Measurements from ENCODE around the gene SERTM1. TPM values are rescaled to one million over a fixed set of nuclear protein-coding genes. Genes with fewer than 3 reads are reported as not detected.

The SERTM1 gene
- total and polyA plus RNA-seq, 12 donors, result 0.13 to 1.2 (median 0.37) TPM; not detected in 1

DNA sequence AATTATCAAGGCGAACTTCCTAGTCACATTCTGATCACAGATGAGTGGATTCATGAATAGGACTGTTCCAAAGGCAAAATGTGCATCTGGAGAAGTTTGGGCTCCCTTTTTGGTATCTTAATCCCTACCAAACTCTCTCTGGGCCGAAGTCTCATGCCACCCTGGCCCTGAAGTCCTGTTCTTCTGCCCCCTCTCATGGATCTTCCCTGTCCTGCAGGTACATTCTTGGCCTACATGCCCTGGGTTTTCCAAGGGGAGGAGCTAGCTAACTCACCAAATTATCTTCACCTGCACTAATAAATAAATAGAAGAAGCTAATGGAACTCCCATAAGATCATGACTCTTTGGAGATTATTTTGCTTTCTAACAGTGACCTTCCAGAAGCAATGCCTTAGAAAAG, 50.3 kb downstream of the SERTM1 start:
- Histone ChIP-seq H3K4me3 (no peak overlapping the region), H3K27ac (no peak overlapping the region), H3K4me1 (no peaks in the 10 kb centered on the region), H3K36me3 (no peaks in the 10 kb centered on the region), H3K27me3 (peaks cover 0 to 18% (median 5%) of the 10 kb centered on the region in 7 donors), H3K9me3 (no peaks in the 10 kb centered on the region)
- TF ChIP-seq CTCF (IDR thresholded peaks at IDR 0.05), result no peak
- WGBS, 2 donors, result 79 to 87% methylated on average over 2 of the region's 2 CpGs
- intact Hi-C loops (cut with DNase I), result no loop called here
- DNase-seq (no peak), ATAC-seq (no peak)

DNA sequence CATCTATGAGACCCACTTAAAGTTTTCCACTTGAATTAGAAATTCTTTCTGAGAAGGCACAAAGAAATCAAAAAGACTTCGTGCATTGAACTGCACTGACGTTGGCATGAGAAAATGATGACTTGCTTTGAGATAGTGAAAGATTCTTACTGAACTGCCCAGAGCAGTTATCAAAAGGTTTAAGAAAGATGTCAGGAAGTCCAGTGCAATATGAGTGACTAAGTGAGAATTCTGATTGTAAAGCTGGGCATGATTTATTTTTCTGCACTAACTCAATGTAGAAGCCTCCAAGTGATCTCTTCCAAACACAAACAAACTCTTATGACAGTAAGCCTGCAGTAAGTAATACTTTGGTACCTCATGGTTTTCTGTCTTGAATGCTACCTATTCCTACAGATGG, 52.1 kb downstream of the SERTM1 start:
- intact Hi-C loops (cut with DNase I), result no loop called here
- no peaks in the 10 kb centered on the region for H3K9me3 ChIP-seq
- H3K4me1 ChIP-seq, result no peaks in the 10 kb centered on the region
- no peaks in the 10 kb centered on the region for H3K36me3 ChIP-seq
- no peak for TF ChIP-seq CTCF (IDR thresholded peaks at IDR 0.05)
- no peak for ATAC-seq
- H3K27me3 ChIP-seq, result peaks cover 0 to 9% (median 0%) of the 10 kb centered on the region in 7 donors
- no peak overlapping the region for H3K4me3 ChIP-seq
- 64 to 76% methylated on average over 2 of the region's 2 CpGs for WGBS, 2 donors
- no peak for DNase-seq
- H3K27ac ChIP-seq, result no peak overlapping the region

DNA sequence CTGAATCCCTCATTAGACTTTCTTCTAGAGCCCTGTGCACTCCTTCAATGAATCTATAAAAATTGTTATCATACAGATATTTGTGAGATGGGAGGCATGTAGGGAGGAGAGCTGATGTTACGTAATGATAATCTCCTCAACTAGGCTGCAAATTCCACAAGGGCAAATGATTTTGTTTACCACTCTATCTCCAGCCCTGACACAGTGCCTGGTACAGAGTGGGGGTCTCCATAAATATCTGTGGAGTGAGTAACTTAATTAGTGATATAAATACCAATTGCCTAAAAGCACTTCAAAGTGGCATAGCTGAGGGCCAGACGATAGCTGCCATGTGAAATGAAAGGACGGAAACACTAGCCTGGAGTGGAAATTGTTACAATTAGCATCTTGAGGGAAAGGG, 54.2 kb downstream of the SERTM1 start:
- H3K27me3 ChIP-seq, result no peaks in the 10 kb centered on the region
- no peak for DNase-seq
- ATAC-seq, result no peak
- intact Hi-C loops (cut with DNase I), result no loop called here
- no peak overlapping the region for H3K27ac ChIP-seq
- TF ChIP-seq CTCF (IDR thresholded peaks at IDR 0.05), result no peak
- whole genome bisulfite sequencing, 2 donors, result 78 to 82% methylated on average over 3 of the region's 3 CpGs
- no peaks in the 10 kb centered on the region for H3K4me1 ChIP-seq
- H3K4me3 ChIP-seq, result no peak overlapping the region
- no peaks in the 10 kb centered on the region for H3K9me3 ChIP-seq
- H3K36me3 ChIP-seq, result no peaks in the 10 kb centered on the region

DNA sequence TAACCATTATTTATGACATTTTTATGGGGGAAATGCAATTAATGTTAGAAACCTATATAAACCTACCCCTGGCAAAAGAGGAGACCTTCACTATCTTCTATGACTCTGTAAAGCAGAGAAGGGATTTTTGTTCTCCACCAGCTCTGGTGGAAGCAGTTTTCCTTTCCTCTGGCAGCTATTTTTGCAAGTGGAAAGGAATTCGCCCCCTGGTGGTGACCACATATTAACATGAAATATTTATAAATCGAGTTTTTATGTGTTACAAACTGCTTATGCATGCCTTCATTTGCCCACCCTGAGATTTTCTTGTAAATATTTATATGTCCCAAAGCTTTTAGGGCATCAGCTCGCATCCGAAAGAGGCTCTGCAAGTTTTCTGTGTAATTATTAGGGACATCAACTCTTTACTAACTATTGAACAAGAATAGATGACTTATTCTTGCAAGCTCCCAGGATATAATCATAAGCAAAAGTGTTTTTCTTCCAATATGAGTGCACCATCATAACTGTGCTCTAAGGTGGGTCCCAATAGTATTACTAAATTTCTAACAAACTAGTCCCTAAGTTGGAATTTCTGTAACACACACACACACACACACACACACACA, 62.4 kb downstream of the SERTM1 start:
- no peak for ATAC-seq

More for the DNA sequence above, 62.4 kb downstream of the SERTM1 start:
- peak in 1 of 2 donors; percentile 40 for DNase-seq
- intact Hi-C loops (cut with DNase I), result loop anchor here in 7 of 10 donors (1.0 to 10.0 kb wide), 10 partner anchors 283 to 761 kb away; partner anchors contain the start of gene SPART (in 1 of the 7)
- TF ChIP-seq CTCF (IDR thresholded peaks at IDR 0.05), result peak; percentile 61 to 80 (median 72)
- Histone ChIP-seq H3K4me3 (no peak overlapping the region), H3K27ac (no peak overlapping the region), H3K27me3 (no peaks in the 10 kb centered on the region), H3K9me3 (no peaks in the 10 kb centered on the region), H3K36me3 (no peaks in the 10 kb centered on the region), H3K4me1 (no peaks in the 10 kb centered on the region)
- WGBS, 2 donors, result 27 to 28% methylated on average over 4 of the region's 4 CpGs
